Esophagus squamous epithelium (tissue), 5 donors: ENCODE results near the gene KAT6B. TPM values are rescaled to one million over a fixed set of nuclear protein-coding genes. Genes with fewer than 3 reads are reported as not detected.

ENCODE experiments used
- DNase-seq: peaks from one replicate; lab custom pipeline; 2025; lab: John Stamatoyannopoulos, UW
- H3K27ac ChIP-seq, 4 donors: fragments of 200-600 bp; sonication (generic); one replicate each; pipeline ENCODE4 v1.5.1; 2016 to 2019; ENCODE audit warnings: mild to moderate bottlenecking in 1 of 4
- H3K27me3 ChIP-seq, 4 donors: fragments of 200-600 bp; sonication (generic); 1 replicate in 3 of 4; 2 replicates in 1 of 4; pipeline versions ENCODE4 v1.5.1 to v1.6.0; 2017 to 2021; ENCODE audit warnings: antibody characterized with exemption in 1 of 4
- H3K36me3 ChIP-seq, 3 donors: fragments of 200-600 bp; sonication (generic); one replicate each; pipeline ENCODE4 v1.5.1; 2016 to 2019
- H3K4me1 ChIP-seq, 3 donors: fragments of 200-600 bp; sonication (generic); one replicate each; pipeline ENCODE4 v1.5.1; 2017 to 2019
- H3K4me3 ChIP-seq, 4 donors: fragments of 200-600 bp; sonication (generic); 1 replicate in 3 of 4; 2 replicates in 1 of 4; pipeline ENCODE4 v1.5.1; 2016 to 2019; ENCODE audit warnings: mild to moderate bottlenecking in 2 of 4, moderate library complexity in 1 of 4
- H3K9me3 ChIP-seq, 3 donors: fragments of 200-600 bp; sonication (generic); one replicate each; pipeline ENCODE4 v1.5.1; 2016 to 2019
- POLR2A ChIP-seq, 4 donors: fragments of 450-650 bp; IDR thresholded peaks; one replicate each; pipeline ENCODE4 v1.6.1; 2017; ENCODE audit warnings: antibody characterized with exemption in 4 of 4, mild to moderate bottlenecking in 4 of 4, moderate library complexity in 3 of 4
- WGBS, 2 donors: methylation state at CpG; one replicate each; pipeline ENCODE4 v1.1.5; 2018; 5-methylcytosine and 5-hydroxymethylcytosine counted together
- intact Hi-C: fragments of 100-400 bp; cut with DNase I; formaldehyde crosslinking; loops from one replicate; pipeline ENCODE4 v1.15.0; 2022
- total RNA-seq, 4 donors: library from RNA; depleted of rRNA; stranded (reverse); fragments of >200 nt; gene quantifications; one replicate each; pipeline ENCODE4 v1.1.0, GENCODE V29; 2016
- TF ChIP-seq, protein P1 (sequence below), 6 experiments: fragments of 450-650 bp in 4 of 6; fragments of 200-600 bp in 2 of 6; sonication (generic) in 2 of 6; IDR thresholded peaks; one replicate each; pipeline ENCODE4 v1.5.1; 2016 to 2019; ENCODE audit warnings: antibody characterized with exemption in 6 of 6, mild to moderate bottlenecking in 4 of 6, moderate library complexity in 4 of 6
- donor health status: DM: yes; HTN: yes; CAD: no.

Gene KAT6B
- total RNA-seq, 4 donors from 2014 or later: 13.1 to 48.8 (median 22.4) TPM

DNA sequence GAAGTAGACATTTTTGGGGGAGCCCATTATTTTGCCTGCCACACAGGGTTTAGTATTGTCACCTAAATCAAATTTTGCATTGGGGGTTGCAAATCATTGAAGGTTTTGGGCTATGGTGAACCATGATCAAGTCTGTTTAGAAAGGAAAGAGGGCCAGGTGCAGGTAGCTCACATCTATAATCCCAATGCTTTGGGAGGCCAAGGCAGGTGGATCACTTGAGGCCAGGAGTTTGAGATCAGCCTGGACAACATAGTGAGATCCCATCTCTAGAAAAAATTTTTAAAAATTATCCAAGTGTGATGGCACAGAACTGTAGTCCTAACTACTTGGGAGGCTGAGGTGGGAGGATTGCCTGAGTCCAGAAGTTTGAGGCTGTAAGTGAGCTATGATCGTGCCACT is 31.2 kb downstream of the KAT6B start:
- TF ChIP-seq, protein P1, sequence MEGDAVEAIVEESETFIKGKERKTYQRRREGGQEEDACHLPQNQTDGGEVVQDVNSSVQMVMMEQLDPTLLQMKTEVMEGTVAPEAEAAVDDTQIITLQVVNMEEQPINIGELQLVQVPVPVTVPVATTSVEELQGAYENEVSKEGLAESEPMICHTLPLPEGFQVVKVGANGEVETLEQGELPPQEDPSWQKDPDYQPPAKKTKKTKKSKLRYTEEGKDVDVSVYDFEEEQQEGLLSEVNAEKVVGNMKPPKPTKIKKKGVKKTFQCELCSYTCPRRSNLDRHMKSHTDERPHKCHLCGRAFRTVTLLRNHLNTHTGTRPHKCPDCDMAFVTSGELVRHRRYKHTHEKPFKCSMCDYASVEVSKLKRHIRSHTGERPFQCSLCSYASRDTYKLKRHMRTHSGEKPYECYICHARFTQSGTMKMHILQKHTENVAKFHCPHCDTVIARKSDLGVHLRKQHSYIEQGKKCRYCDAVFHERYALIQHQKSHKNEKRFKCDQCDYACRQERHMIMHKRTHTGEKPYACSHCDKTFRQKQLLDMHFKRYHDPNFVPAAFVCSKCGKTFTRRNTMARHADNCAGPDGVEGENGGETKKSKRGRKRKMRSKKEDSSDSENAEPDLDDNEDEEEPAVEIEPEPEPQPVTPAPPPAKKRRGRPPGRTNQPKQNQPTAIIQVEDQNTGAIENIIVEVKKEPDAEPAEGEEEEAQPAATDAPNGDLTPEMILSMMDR (IDR thresholded peaks at IDR 0.05): no peak
- no peak for TF ChIP-seq POLR2A (IDR thresholded peaks at IDR 0.05)
- Histone ChIP-seq H3K27me3 (no peaks in the 10 kb centered on the region), H3K36me3 (no peaks in the 10 kb centered on the region), H3K4me1 (peaks cover 18 to 73% (median 33%) of the 10 kb centered on the region in 3 donors), H3K9me3 (no peaks in the 10 kb centered on the region), H3K27ac (no peak overlapping the region), H3K4me3 (no peak overlapping the region)
- intact Hi-C loops: no loop called here
- no peak for DNase-seq
- 100% methylated on average over 1 of the region's 1 CpG for WGBS, 2 donors

GRCh38 chr10:74859546-74859945 is 33.1 kb downstream of the KAT6B start:
- Histone ChIP-seq H3K4me3 (no peak overlapping the region), H3K9me3 (no peaks in the 10 kb centered on the region), H3K27me3 (no peaks in the 10 kb centered on the region), H3K27ac (no peak overlapping the region), H3K4me1 (peaks cover 8 to 59% (median 14%) of the 10 kb centered on the region in 3 donors), H3K36me3 (no peaks in the 10 kb centered on the region)
- intact Hi-C loops: no loop called here
- TF ChIP-seq POLR2A (IDR thresholded peaks at IDR 0.05): no peak
- TF ChIP-seq, protein P1 (IDR thresholded peaks at IDR 0.05): no peak
- 80 to 92% methylated on average over 1 of the region's 1 CpG for WGBS, 2 donors
- no peak for DNase-seq

- TF ChIP-seq, protein P1 (IDR thresholded peaks at IDR 0.05): no peak
- TF ChIP-seq POLR2A (IDR thresholded peaks at IDR 0.05): no peak
- no peak for DNase-seq
- intact Hi-C loops: no loop called here
- Histone ChIP-seq H3K9me3 (no peaks in the 10 kb centered on the region), H3K36me3 (no peaks in the 10 kb centered on the region), H3K27ac (no peak overlapping the region), H3K4me1 (peaks cover 0 to 65% (median 0%) of the 10 kb centered on the region in 3 donors), H3K27me3 (no peaks in the 10 kb centered on the region), H3K4me3 (no peak overlapping the region)
- 83 to 85% methylated on average over 6 to 7 of the region's 7 CpGs for WGBS, 2 donors
Measured at GRCh38 chr10:74862625-74863024, 36.2 kb downstream of the KAT6B start.

DNA sequence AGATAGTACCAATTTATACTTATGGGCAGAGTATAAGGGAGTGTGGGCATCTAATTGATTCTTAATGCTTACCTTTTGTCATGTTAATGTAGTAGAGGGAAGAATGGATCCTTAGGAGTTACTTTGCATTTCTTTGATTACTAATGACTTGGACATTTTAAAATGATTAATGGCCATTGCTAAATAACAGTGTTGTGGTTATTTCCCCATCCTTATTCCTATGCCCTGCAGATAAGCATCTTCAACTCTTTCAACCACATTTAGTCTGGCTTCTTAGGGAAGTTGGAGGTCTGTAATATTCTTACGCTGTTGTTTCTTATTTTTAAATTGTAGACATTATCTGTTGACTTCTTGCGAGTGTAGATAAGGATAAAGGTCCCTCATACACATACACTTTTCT is 37.2 kb downstream of the KAT6B start:
- 89 to 94% methylated on average over 2 of the region's 2 CpGs for WGBS, 2 donors

GRCh38 chr10:74867351-74867750 is 41.0 kb downstream of the KAT6B start:
- Histone ChIP-seq H3K4me3 (no peak overlapping the region), H3K27ac (no peak overlapping the region), H3K4me1 (peaks cover 3 to 56% (median 6%) of the 10 kb centered on the region in 3 donors), H3K27me3 (no peaks in the 10 kb centered on the region), H3K9me3 (no peaks in the 10 kb centered on the region), H3K36me3 (no peaks in the 10 kb centered on the region)
- TF ChIP-seq POLR2A (IDR thresholded peaks at IDR 0.05): no peak
- TF ChIP-seq, protein P1 (IDR thresholded peaks at IDR 0.05): no peak
- 88 to 89% methylated on average over 3 of the region's 3 CpGs for WGBS, 2 donors
- no peak for DNase-seq
- intact Hi-C loops: no loop called here

More for the DNA sequence above, 37.2 kb downstream of the KAT6B start:
- no peak for DNase-seq
- Histone ChIP-seq H3K36me3 (no peaks in the 10 kb centered on the region), H3K9me3 (no peaks in the 10 kb centered on the region), H3K4me3 (no peak overlapping the region), H3K4me1 (peaks cover 0 to 73% (median 3%) of the 10 kb centered on the region in 3 donors), H3K27ac (no peak overlapping the region), H3K27me3 (no peaks in the 10 kb centered on the region)
- intact Hi-C loops: no loop called here
- TF ChIP-seq POLR2A (IDR thresholded peaks at IDR 0.05): no peak
- TF ChIP-seq, protein P1 (IDR thresholded peaks at IDR 0.05): no peak
